ENCODE results near the gene PCDH9. TPM values are rescaled to one million over a fixed set of nuclear protein-coding genes. Genes with fewer than 3 reads are reported as not detected.
A peak's percentile ranks its signal among the peaks of the same experiment; 100 is the strongest.

PCDH9 gene
- total RNA-seq, 1 experiment from 2014 or later: under 0.01 TPM

GRCh38 chr13:66842766-66843165 lies 387.4 kb downstream of the PCDH9 start:
- DNase-seq (ENCODE audit: low read depth): no peak

- DNase-seq (ENCODE audit: low read depth): no peak
Observed at GRCh38 chr13:66840621-66841020, 389.5 kb downstream of the PCDH9 start.

GRCh38 chr13:66837246-66837645 lies 392.9 kb downstream of the PCDH9 start:
- no peak for DNase-seq (ENCODE audit: low read depth)

- DNase-seq (ENCODE audit: low read depth): peak; percentile 12
Observed at GRCh38 chr13:66835040-66835628, 395.0 kb downstream of the PCDH9 start.

- no peak for DNase-seq (ENCODE audit: low read depth)
Observed at GRCh38 chr13:66830940-66831716, 399.0 kb downstream of the PCDH9 start.

GRCh38 chr13:66829803-66830202 lies 400.3 kb downstream of the PCDH9 start:
- no peak for DNase-seq (ENCODE audit: low read depth)

GRCh38 chr13:66826398-66826797 lies 403.7 kb downstream of the PCDH9 start:
- no peak for DNase-seq (ENCODE audit: low read depth)

- DNase-seq (ENCODE audit: low read depth): no peak
Observed at GRCh38 chr13:66821551-66821950, 408.6 kb downstream of the PCDH9 start.

- DNase-seq (ENCODE audit: low read depth): no peak
Observed at GRCh38 chr13:66811455-66811854, 418.7 kb downstream of the PCDH9 start.

GRCh38 chr13:66809485-66809884 lies 420.7 kb downstream of the PCDH9 start:
- DNase-seq (ENCODE audit: low read depth): no peak

- DNase-seq (ENCODE audit: low read depth): no peak
Observed at GRCh38 chr13:66807251-66807650, 422.9 kb downstream of the PCDH9 start.

- no peak for DNase-seq (ENCODE audit: low read depth)
Observed at GRCh38 chr13:66805657-66806056, 424.5 kb downstream of the PCDH9 start.

GRCh38 chr13:66803808-66804456 lies 426.2 kb downstream of the PCDH9 start:
- no peak for DNase-seq (ENCODE audit: low read depth)

- DNase-seq (ENCODE audit: low read depth): no peak
Observed at GRCh38 chr13:66803013-66803807, 426.9 kb downstream of the PCDH9 start.

- no peak for DNase-seq (ENCODE audit: low read depth)
Observed at GRCh38 chr13:66795636-66796035, 434.5 kb downstream of the PCDH9 start.

GRCh38 chr13:66794340-66795031 lies 435.6 kb downstream of the PCDH9 start:
- no peak for DNase-seq (ENCODE audit: low read depth)

GRCh38 chr13:66790861-66791260 lies 439.3 kb downstream of the PCDH9 start:
- DNase-seq (ENCODE audit: low read depth): no peak

- no peak for DNase-seq (ENCODE audit: low read depth)
Observed at GRCh38 chr13:66781241-66781640, 448.9 kb downstream of the PCDH9 start.

- no peak for DNase-seq (ENCODE audit: low read depth)
Observed at GRCh38 chr13:66780814-66781213, 449.3 kb downstream of the PCDH9 start.

GRCh38 chr13:66778461-66778860 lies 451.7 kb downstream of the PCDH9 start:
- no peak for DNase-seq (ENCODE audit: low read depth)

- no peak for DNase-seq (ENCODE audit: low read depth)
Observed at GRCh38 chr13:66775196-66775595, 454.9 kb downstream of the PCDH9 start.

- no peak for DNase-seq (ENCODE audit: low read depth)
Observed at GRCh38 chr13:66774046-66774445, 456.1 kb downstream of the PCDH9 start.

Measured in Daoy (cell line).